SU-DHL-6 (cell line): ENCODE data around the gene ARAF.

Experiments
- H2AFZ ChIP-seq: fragments of 200-600 bp; sonication (generic); 2 replicates; pipeline ENCODE4 v1.6.1; 2014; ENCODE audit warnings: low read depth, mild to moderate bottlenecking, moderate library complexity, mixed read lengths, antibody characterized with exemption, low read length; ENCODE audit not compliant: severe bottlenecking
- H3F3A ChIP-seq: fragments of 200-600 bp; shearing (Covaris generic); 2 replicates; pipeline ENCODE4 v1.6.0; 2016; ENCODE audit warnings: antibody characterized with exemption, mild to moderate bottlenecking; ENCODE audit not compliant: insufficient read depth
- H3K27ac ChIP-seq: fragments of 200-600 bp; sonication (generic); 2 replicates; pipeline ENCODE4 v1.5.1; 2016; ENCODE audit warnings: low read depth, mild to moderate bottlenecking, low read length, moderate library complexity, mixed read lengths
- H3K27me3 ChIP-seq: fragments of 200-600 bp; sonication (generic), shearing (Covaris generic); 2 replicates; pipeline ENCODE4 v1.6.0; 2014; ENCODE audit warnings: mild to moderate bottlenecking, low read length
- H3K36me3 ChIP-seq: fragments of 200-600 bp; sonication (generic); 2 replicates; pipeline ENCODE4 v1.6.1; 2014; ENCODE audit warnings: mild to moderate bottlenecking, low read length, mixed read lengths
- H3K4me2 ChIP-seq: fragments of 300-600, 200-600 bp; shearing (Covaris generic), sonication (generic); 2 replicates; pipeline ENCODE4 v1.6.0; 2014; ENCODE audit warnings: low read length, low read depth, mild to moderate bottlenecking; ENCODE audit not compliant: poor library complexity, severe bottlenecking
- H3K4me3 ChIP-seq: fragments of 200-600 bp; sonication (generic); 2 replicates; pipeline ENCODE4 v1.5.1; 2014; ENCODE audit warnings: antibody characterized with exemption, low read length, mild to moderate bottlenecking, mixed read lengths; ENCODE audit not compliant: insufficient read depth, poor library complexity, severe bottlenecking
- H3K79me2 ChIP-seq: fragments of 200-600 bp; sonication (generic); 2 replicates; pipeline ENCODE4 v1.6.1; 2014; ENCODE audit warnings: mild to moderate bottlenecking, low read length, moderate library complexity; ENCODE audit not compliant: insufficient read depth
- H3K9ac ChIP-seq: fragments of 200-600 bp; sonication (generic); 2 replicates; pipeline ENCODE4 v1.7.0; 2014; ENCODE audit warnings: mild to moderate bottlenecking, low read length
- H3K9me2 ChIP-seq: fragments of 200-600 bp; sonication (generic); replicated peaks from 2 replicates; pipeline ENCODE4 v1.6.1; 2014; ENCODE audit warnings: low read length; ENCODE audit not compliant: insufficient read depth
- H3K9me3 ChIP-seq: fragments of 200-600 bp; sonication (generic); 2 replicates; pipeline ENCODE4 v1.6.1; 2014; ENCODE audit warnings: low read length, mixed read lengths; ENCODE audit not compliant: insufficient read depth
- H4K20me1 ChIP-seq: fragments of 200-600 bp; sonication (generic); 2 replicates; pipeline ENCODE4 v1.6.1; 2014; ENCODE audit warnings: low read depth, mild to moderate bottlenecking, antibody characterized with exemption, low read length, moderate library complexity, mixed read lengths
- CTCF ChIP-seq: fragments of 200-600 bp; sonication (generic); IDR thresholded peaks from one replicate; pipeline ENCODE4 v1.5.1; 2017; ENCODE audit warnings: antibody characterized with exemption, mild to moderate bottlenecking, low read length, moderate library complexity; ENCODE audit not compliant: insufficient read depth, poor library complexity, severe bottlenecking
- EZH2phosphoT487 ChIP-seq: fragments of 200-600 bp; sonication (generic), shearing (Covaris generic); conservative IDR thresholded peaks from 2 replicates; pipeline ENCODE4 v1.6.1; 2018; ENCODE audit warnings: mild to moderate bottlenecking, antibody characterized with exemption, low read length, moderate library complexity, mixed read lengths

The ARAF gene

GRCh38 chrX:47564438-47565085 is 3.6 kb downstream of the ARAF start:
- Histone ChIP-seq H4K20me1 (no peaks in the 10 kb centered on the region), H3K4me3 (no peak overlapping the region), H2AFZ (no peak overlapping the region), H3K27me3 (no peaks in the 10 kb centered on the region), H3K4me2 (no peak overlapping the region), H3K9me2 (no peaks in the 10 kb centered on the region), H3K36me3 (no peaks in the 10 kb centered on the region), H3K9ac (no peak overlapping the region), H3K9me3 (no peaks in the 10 kb centered on the region), H3K27ac (no peak overlapping the region), H3K79me2 (peaks cover 15% of the 10 kb centered on the region), H3F3A (no peaks in the 10 kb centered on the region)
- TF ChIP-seq CTCF (no peak), EZH2phosphoT487 (no peak)

- H3F3A ChIP-seq: no peaks in the 10 kb centered on the region
- no peaks in the 10 kb centered on the region for H3K9me3 ChIP-seq
- H3K9me2 ChIP-seq: no peaks in the 10 kb centered on the region
- H3K79me2 ChIP-seq: peaks cover 10% of the 10 kb centered on the region
- no peaks in the 10 kb centered on the region for H3K36me3 ChIP-seq
- H3K9ac ChIP-seq: no peak overlapping the region
- H3K4me3 ChIP-seq: no peak overlapping the region
- H3K27me3 ChIP-seq: no peaks in the 10 kb centered on the region
- H3K4me2 ChIP-seq: no peak overlapping the region
- H4K20me1 ChIP-seq: no peaks in the 10 kb centered on the region
- TF ChIP-seq EZH2phosphoT487 (no peak), CTCF (no peak)
- no peak overlapping the region for H2AFZ ChIP-seq
- no peak overlapping the region for H3K27ac ChIP-seq
These were observed 5.8 kb downstream of the ARAF start for GRCh38 chrX:47566841-47567240.

GRCh38 chrX:47568656-47569295 is 7.8 kb downstream of the ARAF start:
- TF ChIP-seq EZH2phosphoT487 (no peak), CTCF (no peak)
- no peaks in the 10 kb centered on the region for H3K36me3 ChIP-seq
- H3K79me2 ChIP-seq: no peaks in the 10 kb centered on the region

More at GRCh38 chrX:47568656-47569295, 7.8 kb downstream of the ARAF start:
- Histone ChIP-seq H3K27ac (no peak overlapping the region), H3K4me2 (no peak overlapping the region), H3K9me3 (no peaks in the 10 kb centered on the region), H3F3A (no peaks in the 10 kb centered on the region), H3K27me3 (no peaks in the 10 kb centered on the region), H3K9ac (no peak overlapping the region), H3K4me3 (no peak overlapping the region), H2AFZ (no peak overlapping the region), H4K20me1 (no peaks in the 10 kb centered on the region), H3K9me2 (no peaks in the 10 kb centered on the region)
